NCI-H1092 treated with DMSO at 0.1 percent for 48 hours (cell line): ENCODE data around the gene RIPOR3.
"Not testable (repeated sequence)": the region's sequence is repeated elsewhere in the genome, so short reads cannot be mapped to it uniquely, and the experiment has no call there.

Experiments used
- DNase-seq: peaks from one replicate; lab custom pipeline; 2025; lab: John Stamatoyannopoulos, UW

RIPOR3 gene

DNA sequence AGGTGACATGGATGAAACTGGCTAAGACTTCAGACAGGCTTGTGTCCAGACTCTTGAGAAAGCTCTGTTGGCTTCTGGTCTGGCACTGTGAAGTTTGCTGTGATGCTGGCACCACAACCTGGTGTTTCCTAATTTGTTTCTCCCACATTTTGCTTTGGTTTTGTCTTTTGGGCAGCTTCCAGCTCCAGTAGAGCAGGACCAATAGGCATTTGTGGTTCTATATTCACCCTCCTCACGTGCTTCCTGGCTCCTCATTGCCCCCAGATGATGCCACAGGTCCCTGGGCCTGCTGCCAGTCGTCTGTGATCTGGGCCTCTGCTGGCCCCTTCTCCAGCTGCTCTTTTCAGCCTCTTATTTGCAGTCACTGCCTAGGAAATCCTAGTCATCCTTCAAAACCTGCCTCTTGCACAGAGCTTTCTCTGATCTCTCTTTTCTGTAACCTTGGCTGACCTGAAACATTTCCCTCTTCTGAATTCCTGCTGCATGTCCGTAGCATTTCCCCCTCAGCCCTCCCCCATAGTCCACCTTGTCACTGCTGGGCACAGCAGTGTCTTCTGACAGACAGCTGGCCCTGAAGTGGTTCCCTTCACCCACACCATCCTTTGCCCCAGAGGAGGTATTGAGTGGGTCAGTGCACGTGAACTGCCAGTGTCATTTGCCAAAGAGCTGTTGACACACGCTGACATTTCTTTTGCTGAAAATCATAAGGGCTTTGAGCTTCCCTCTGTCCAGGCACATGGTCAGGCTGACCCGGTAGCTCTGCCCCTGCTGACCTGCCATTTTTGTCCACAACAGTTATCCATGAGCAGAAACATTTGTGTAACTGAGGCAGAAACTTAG lies 118.2 kb downstream of the RIPOR3 start:
- peak; percentile 94 for DNase-seq

DNA sequence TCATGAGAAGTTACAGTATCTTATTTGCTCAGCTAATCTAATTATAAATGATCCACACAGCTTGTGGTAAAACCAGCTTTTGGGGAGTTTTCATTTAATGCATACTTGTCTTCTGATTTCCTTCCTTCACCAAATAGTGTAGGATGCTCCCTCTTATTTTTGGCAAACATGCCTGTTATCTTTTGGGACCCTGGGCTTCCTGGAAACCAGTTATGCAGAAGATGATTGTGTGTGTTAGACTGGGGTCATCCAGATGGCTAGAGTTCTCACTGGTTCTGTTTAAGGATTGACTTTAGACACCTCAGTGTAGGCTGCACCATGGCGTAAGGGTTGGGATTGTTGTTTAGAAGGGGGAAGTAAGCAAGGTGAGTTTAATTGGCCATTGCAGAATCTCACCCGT lies 119.9 kb downstream of the RIPOR3 start:
- DNase-seq = no peak

DNA sequence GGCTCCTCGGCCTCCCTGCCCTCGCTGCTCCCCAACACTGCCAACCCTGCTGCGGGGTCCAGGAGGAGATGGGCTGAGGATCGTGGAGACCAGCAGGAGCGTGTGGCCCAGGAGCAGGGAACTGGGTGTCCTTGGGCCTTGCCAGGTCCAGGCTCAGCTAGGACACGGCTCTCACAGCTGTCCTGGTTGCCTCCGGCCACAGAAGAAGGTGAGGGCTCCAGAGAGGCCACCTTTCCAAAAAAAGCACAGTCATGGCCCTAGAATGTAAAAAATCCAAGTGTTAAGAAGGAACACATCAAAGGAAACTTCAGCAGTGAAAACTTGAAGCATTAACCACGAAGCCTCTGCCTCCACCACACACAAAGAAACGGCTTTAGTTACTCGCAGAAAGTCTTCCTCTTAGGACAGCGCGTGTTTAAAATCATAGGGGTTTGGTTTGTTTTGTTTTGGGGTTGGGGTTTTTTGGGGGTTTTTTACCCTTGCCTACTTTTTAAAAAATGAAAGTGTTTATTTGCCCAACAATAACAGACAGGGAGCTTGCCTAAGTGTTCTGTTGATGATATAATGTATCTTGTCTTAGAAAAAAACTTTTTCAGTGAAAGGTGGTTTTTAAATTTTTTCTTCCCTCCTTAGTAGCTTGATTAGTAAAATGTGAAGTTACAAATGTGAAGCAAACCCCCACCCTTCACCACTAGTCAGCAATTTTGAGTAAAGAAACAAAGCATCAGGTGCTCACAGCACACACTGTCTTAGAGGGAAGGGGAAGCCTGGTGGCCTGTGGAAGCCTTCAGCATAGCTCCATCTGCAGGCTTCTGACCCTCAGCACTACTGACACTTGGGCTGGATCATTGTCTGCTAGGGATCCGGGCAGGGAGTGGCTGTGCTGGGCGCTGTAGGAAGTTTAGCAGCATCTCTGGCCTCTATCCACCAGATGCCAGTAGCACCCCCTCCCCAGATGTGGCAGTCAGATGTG lies 121.2 kb downstream of the RIPOR3 start:
- DNase-seq = no peak

DNA sequence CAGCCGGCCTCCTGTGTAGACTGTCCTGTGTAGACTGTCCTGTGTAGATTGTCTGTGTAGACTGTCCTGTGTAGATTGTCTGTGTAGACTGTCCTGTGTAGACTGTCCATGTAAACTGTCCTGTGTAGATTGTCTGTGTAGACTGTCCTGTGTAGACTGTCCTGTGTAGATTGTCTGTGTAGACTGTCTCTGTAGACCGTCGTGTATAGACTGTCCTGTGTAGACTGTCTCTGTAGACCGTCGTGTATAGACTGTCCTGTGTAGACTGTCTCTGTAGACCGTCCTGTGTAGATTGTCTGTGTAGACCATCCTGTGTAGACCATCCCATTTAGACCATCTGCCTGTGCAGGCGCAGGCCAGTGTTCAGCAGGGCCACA lies 121.9 kb downstream of the RIPOR3 start:
- DNase-seq = not testable (repeated sequence)

DNA sequence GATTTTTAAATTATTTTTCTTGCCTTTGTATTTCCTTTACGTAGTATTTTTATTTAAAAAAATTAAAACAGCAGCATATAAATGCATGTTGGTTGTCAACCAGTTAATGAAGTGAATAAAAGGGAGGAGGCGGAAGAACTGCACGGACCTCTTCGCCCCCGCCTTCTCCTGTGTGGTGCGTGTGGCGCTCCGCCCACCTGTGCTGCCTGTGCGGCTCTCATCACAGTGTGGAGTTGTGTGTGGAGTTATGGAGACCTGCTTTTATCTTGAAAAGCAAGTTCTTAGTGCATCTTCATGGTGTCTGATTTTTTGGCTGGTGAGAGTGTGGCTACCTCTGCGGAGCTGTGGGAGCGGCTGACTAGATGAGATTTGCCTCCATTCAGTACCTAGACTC lies 122.8 kb downstream of the RIPOR3 start:
- no peak for DNase-seq

DNA sequence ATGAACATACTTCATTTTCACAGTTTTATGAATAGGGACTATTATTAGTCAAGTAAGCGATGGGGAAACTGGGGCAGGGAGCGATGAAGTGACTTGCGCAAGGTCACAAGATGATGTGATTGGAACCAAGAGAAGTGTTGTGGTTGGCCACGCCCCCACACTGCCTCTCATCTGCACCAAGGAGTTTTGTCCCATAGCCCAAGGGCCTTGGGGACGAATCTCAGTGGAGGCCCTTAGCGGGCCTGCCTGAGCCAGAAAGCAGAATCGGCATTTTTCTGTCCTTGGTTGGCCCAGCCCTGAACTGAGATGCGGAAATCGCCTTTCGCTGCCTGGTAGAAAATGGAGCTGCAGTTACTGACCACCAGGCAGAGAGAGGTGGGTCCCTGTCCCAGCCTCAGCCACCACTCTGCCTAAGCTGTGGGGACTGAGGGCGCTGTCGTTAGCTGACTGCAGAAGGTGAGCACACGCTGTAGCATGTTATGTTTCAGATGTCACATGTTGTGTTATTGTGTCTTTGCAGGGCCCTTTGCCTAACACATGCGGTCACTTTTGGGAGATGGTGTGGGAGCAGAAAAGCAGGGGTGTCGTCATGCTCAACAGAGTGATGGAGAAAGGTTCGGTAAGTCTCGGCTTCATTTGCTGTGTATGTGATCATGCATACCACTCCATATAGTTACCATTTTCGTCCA lies 123.3 kb downstream of the RIPOR3 start:
- no peak for DNase-seq

DNA sequence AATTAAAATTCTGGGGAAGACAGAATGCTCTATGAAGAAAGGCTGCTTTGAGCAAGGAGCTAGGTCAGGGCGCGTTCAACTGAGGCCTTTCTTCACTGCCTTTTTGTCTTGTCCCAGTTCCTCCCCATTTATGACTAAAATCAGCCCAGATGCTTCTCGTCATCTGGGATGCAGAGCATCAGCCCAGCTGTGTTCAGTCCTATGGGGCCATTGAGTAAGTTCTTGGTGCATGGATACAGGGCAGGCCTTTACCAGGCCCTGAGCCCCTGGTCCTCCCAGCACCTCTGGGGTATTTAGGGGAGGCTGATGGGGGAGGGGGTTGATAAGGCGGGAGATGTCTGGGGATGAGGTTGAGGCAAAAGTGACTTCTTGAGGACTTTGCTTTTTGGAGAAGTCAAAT lies 125.5 kb downstream of the RIPOR3 start:
- no peak for DNase-seq

DNA sequence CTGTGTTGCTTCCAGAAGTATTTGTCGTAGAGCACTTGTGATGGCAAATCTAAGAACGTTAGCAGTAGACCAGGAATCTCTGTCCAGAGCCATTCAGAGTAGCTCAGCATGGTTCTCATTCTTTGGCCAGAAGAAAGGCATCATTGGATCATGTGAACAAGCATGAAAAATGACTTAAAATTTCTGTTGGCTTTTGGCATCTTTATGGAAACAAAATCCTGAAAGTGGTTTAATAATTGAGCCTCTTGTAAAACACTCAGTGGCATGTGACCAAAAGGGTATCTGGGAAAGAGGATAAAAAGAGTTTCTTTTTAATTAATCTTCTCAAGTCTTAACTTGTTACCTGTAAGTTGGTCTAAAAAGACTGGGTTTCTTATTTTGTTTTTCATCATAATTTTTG lies 126.0 kb downstream of the RIPOR3 start:
- no peak for DNase-seq

DNA sequence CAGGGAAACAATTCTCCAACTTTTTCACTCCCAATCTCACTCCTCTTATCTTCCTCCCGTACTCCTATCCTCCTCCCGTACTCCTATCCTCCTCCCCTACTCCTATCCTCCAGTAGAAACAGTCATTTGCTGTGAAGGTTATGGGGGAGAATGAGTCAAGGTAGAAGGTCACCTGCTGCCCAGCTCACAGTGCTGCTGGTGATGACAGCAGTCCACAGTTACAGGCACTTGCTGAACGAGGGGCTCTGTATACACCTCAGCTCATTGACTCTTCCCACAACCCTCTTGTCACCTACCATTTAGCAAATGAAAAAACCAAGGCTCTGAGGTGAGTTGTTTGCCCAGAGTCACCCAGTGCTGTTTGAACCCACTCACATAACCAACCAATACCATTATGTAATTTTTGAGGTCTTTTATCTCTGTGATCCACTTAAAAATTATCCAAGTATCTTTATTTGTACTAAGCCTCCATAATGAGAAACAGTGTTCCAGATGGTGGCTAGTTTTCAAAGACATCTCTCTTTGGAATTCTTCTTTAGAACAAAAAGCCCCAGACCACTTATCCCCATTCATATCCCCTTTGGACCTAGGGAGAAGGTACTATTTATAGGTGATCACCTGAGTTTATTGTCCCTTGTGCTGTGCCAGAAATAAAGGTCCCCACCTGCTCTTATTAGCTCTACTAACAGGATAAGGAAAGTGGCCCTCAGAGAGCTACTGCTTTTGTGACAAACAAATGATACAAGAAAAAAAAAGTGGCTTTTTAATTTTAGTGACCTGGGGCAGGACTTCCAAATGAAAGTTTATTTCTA lies 128.0 kb downstream of the RIPOR3 start:
- DNase-seq = peak; percentile 60

DNA sequence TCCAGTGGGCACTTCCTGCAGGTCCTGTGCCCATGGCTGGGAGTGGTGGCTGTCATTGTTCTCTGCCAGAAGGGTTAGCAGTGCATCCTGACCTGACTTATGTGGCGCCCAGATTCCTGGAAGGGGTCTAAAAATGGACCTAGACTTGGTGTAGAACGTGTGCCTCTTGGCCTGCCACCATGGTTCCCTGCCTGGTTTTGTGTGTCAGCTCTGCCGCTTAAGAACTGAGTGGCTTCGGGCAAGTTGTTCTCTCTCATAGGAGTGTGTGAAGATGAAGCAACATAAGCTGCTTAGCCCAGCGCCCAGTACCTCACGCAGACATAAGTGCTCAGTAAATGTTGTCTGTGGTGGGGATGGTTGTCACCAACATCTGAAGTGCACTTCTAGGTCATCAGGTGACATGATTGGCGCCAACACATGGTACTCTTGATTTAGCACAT lies 129.1 kb downstream of the RIPOR3 start:
- DNase-seq = peak; percentile 42

DNA sequence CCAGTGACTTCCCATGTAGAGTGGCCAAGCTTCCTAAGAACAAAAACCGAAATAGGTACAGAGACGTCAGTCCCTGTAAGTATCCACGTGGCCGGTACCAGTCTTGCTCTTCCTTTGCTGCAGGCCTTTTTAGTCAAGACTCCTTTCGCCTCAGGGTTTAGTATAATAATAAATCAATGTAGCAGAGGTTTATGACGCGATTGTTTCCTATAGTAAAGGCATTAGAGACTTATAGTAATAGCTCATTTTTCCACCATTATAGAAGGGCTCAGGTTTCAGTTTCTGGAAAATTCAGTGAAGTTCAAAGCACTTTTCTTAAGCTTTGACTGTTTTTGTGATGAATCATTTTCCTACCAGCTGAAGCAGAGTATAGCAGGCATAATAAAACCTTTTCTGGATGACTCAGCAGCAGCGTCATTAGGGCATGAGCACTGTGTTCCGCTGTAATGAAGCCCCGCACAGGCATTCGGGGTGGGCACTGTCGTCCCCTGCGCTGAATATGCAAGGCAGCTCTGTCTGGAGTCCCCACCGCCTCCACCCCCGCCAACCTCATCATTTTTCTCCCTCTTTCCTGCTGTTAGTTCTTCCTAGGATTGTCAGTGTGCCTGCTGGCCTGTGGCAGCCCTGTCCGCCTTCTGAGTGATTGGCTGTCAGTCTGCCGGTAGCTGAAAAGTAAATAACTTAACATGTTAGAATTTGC lies 129.8 kb downstream of the RIPOR3 start:
- no peak for DNase-seq

DNA sequence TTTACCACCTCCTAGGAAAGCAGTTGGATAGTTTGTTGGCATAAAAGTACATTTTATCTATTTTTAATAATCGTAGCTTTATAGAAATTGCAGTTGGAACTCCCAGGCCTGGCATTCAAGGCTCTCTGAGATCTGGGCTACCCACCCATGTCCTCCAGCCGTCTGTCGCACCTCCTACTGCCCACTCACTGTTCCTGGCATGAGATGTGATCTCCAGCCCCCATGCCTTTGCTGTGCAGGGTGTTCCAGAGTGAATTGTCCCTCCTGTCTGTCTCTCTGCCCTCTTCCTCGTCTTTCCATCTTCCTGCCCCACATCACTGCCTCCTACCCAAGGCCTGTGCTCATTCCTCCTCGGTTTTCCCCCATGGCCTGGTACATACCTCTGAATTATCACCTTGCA lies 130.5 kb downstream of the RIPOR3 start:
- DNase-seq = no peak

DNA sequence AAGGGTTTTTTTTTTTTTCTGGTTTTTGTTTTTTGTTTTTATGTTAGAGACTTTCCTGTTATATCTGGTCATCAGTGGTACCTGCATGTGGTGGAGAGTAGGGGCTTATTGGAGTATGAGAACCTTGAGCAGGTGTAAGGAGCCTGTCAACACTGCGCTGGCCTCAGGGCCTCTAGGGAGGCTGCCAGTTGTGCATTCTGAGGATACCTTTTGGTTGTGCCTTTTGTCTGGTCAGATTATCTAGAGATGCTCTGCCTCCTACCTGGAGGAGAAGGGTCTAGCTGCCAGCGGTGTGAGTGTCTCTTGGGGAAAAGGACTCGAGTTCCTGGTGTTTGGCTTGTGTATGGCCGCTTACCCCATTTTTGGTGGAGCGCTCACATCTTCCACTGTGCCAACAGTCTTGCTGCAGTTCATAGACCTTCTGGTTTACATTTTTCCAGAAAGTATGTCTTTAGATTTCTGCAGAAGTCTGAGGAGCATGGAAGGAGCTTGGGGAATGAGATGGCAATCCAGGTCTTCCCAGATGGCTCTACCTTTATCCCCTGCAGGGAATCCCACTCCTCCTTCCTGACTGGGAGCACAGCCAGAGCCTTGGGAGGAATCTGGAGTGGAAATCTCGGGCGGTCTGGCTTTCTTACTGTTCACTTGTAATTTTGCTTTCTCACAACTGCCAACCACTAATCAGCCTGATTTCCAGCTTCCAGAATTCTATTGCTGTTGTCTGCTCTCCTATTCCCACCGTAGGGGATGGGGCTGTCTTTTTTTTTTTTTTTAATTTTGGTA lies 131.3 kb downstream of the RIPOR3 start:
- DNase-seq = no peak

DNA sequence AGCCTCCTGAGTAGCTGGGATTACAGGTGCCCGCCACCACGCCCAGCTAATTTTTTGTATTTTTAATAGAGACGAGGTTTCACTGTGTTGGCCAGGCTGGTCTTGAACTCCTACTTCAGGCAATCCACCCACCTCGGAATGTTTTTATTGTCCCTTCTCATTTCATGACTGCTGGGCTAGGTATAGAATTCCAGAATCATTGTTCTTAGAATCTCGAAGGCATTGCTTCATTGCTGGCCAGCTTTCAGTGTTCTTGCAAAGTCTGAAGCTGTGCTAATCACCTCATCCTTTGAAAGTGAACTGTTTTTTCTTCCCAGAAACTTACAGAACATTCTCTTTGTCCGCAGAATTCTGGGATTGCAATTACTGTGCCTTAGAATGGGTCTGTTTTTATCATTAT lies 132.2 kb downstream of the RIPOR3 start:
- no peak for DNase-seq

DNA sequence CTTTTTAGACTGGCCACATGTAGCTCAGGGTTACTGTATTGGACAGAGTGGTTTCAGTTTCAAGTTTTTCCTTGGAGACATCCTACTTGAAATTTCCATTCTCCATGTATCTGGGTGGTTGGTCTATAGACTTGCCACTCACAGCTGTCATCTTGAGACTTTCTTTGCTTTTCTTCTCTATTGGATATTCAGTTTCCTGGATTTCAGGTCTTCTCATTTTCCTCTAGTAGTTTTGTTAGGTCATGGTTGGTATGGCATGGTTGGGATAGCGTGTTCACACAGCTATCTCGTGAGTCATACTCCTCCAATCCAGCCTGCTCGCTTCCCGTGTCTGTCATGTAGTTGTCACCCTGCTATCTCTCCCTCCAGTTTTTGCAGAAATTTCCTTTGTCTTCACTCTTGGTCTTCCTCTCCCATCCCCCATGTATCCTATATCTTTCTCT lies 132.8 kb downstream of the RIPOR3 start:
- DNase-seq = no peak

DNA sequence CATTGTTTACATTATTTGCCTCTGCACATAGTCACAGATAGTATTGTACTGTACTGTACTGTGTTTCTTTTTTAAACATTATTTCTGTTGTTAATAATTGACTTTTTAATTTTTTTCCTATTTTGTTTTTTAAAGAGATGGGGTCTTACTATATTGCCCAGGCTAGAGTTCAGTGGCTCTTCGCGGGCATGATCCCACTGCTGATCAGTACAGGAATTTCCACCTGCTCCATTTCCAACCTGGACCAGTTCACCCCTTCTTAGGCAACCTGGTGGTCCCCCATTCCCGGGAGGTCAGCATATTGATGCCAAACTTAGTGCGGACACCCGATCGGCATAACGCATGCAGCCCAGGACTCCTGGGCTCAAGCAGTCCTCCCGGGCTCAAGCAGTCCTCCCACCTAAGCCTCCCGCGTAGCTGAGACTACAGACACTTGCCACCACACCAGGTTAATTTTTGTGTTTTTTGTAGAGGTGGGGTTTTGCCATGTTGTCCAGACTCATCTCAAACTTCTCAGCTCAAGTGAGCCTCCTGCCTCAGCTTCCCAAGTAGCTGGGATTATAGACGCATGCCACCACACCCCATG lies 133.7 kb downstream of the RIPOR3 start:
- no peak for DNase-seq

DNA sequence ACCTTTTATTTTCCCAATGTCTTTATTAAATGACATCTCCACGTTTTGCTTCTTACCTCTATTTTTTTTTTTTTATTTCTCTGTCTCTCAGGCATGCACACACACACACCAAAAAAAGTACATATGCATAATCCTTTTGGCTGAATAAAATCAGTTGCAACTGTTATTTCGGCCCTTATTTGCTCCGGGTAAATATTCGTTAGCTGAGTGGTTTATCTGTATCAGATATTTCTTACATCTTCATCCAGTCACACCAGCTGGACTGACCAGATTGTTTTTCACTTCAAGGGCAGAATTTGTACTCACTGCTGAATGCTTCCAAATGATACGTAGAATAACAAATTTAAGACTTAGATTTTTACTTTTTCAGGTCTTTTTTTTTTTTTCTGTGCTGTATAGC lies 135.7 kb downstream of the RIPOR3 start:
- no peak for DNase-seq

DNA sequence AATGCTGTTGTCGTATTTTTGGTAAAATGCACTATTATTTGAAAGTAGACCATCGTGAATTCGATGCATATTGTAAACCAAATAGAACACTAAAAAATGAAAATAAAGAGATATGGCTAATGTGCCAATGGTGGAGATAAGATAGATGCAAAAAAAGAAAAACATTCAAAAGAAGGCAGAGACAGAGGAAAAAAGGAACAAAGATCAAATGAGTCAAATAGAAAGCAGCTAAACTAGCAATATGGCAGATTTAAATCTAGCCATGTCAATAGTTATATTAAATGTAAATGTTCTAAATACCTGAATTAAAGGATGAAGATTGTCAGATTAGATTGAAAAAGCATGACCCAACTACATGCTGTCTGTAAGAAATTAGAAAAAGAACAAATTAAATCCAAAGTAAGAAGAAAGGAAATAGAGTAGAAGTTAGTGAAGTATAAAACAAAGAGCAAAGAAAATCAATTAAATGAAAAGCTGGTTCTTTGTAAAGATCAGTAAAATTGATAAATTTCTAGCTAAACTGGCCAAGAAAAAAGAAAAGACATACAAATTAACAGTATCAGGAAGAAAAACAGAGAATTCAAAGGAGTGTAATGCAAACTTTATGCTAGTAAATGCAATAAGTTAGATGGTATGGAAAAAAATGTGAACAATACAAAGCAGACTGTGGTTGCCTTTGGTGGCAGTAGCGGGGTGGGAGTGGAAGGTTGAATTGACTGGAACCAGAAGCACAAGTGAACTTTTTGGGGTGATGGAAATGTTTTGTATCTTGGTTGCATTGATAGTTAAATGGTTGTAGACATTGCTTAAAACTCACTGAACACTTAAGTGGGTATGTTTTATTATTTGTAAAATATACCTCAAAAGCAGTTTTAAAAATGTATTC lies 136.4 kb downstream of the RIPOR3 start:
- no peak for DNase-seq

DNA sequence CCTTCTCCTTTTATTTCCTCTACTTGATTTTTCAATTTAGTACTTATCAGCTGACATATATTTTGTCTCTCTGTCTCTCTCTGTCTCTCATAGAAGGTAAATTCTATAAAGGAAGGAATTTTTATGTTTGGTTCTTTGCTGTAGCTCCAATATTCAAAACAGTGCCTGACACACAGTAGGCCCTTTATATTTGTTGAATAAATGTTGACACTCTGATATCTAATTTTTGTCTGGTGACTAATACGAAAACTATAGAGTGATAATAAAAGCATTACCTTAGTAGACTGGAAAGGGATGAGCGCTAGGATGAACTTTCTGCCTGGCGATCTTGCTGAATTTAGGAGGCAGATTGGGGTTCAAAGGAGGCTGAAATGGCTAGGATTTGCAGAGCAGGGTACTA lies 138.4 kb downstream of the RIPOR3 start:
- no peak for DNase-seq
